ENCODE measurements around the gene WNT3A. TPM values are rescaled to one million over a fixed set of nuclear protein-coding genes. Genes with fewer than 3 reads are reported as not detected.

WNT3A gene
- total and polyA plus RNA-seq, 2 donors (not counting 3 experiments of a cell fraction or from before 2014, with no cell fraction given) = not detected

DNA sequence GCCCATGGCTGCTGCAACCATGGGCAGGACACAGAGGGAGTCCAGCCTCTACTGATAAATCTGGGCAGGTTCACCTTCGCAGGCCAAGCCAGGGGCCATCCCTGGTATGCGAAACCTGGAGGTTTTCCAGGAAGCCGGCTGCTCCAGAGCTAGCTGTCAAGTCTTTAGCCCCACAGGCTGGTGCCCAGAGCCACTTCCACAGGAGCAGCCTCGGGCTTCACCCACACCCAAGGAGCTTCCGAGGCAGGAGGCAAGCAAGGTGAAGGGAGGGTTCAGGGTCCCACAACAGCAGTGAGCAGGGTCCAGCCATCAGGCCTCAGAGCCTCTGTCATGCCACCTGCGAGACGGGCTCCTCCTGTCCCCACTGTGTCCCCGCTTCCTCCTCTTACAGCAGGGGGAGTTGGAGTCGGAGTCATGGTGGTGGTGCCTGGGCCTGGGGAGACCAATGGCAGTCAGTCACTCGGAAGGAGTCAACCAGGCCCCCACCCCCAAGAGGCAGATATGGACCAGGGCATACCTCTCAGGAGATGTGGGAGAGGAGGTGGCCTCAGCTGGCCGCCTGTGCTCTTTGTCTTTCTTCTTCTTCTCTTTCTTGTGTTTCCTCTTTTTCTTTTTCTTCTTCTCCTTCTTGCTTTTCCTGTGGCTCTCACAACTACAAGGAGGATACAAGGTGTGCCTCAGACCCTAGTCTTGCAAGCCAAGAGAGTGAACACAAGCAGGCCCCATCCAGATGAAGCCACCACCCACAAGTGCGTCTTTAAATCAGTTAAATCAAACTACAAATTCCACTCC, 94.2 kb downstream of the WNT3A start:
- peaks cover 10 to 34% of the 10 kb centered on the region in 2 experiments for H3K36me3 ChIP-seq (ENCODE audit: control insufficient read depth in 2 of 2, extremely low read depth in 1 of 2, insufficient read depth in 2 of 2, low read length in 2 of 2)
- H3K9me3 ChIP-seq (replicated peaks; ENCODE audit: control insufficient read depth, insufficient read depth, low read length) = no peaks in the 10 kb centered on the region
- no peak overlapping the region for H3K9ac ChIP-seq (replicated peaks; ENCODE audit: extremely low read depth, insufficient read depth, low read length)
- TF ChIP-seq FOS (IDR thresholded peaks at IDR 0.05; ENCODE audit: borderline replicate concordance, insufficient read depth, low read length) = no peak
- TF ChIP-seq POLR2AphosphoS5 (IDR thresholded peaks at IDR 0.05; ENCODE audit: insufficient read depth, low read depth, low read length) = peak; percentile 35
- BruUV-seq (replicated peaks) = TSS peak; percentile 68
- H3K79me2 ChIP-seq (ENCODE audit: control insufficient read depth, insufficient read depth, low read length) = peaks cover 44% of the 10 kb centered on the region
- H3K9me1 ChIP-seq (replicated peaks; ENCODE audit: control insufficient read depth, extremely low read depth, insufficient read depth, low read length) = no peaks in the 10 kb centered on the region
- intact Hi-C loops (cut with micrococcal nuclease) = no loop called here
- dilution Hi-C loops (cut with MboI; ENCODE audit: extremely low pct_ligation_motif_present, low sequenced_read_pairs) = no loop called here
- CTCF ChIA-PET = interaction anchor here (1.0 to 1.1 kb wide), 2 partner anchors 11 to 102 kb away, joined by 3 to 8 read pairs; no protein-coding TSS in a partner anchor
- no peak overlapping the region for H3K27ac ChIP-seq (ENCODE audit: insufficient read depth, low read depth, low read length)
- DNase-seq (ENCODE audit: low read depth, low spot score) = no peak
- H3K4me2 ChIP-seq (ENCODE audit: insufficient read depth, low read length) = no peak overlapping the region
- H4K20me1 ChIP-seq (replicated peaks; ENCODE audit: control insufficient read depth, extremely low read depth, insufficient read depth, low read length) = no peaks in the 10 kb centered on the region
- H3K4me1 ChIP-seq (ENCODE audit: control insufficient read depth, extremely low read depth, insufficient read depth, low read length) = peaks cover 10% of the 10 kb centered on the region
- no peak overlapping the region for H3K4me3 ChIP-seq (replicated peaks in 1 of 3; ENCODE audit: insufficient read depth in 1 of 3, low read depth in 1 of 3, low read length in 3 of 3)
- H3K27me3 ChIP-seq (ENCODE audit: control insufficient read depth in 2 of 2, insufficient read depth in 2 of 2, low read length in 2 of 2) = no peaks in the 10 kb centered on the region
- POLR2A ChIA-PET = no interaction called here
- H2AFZ ChIP-seq (ENCODE audit: low read depth, low read length) = no peak overlapping the region
- no peak for FAIRE-seq

DNA sequence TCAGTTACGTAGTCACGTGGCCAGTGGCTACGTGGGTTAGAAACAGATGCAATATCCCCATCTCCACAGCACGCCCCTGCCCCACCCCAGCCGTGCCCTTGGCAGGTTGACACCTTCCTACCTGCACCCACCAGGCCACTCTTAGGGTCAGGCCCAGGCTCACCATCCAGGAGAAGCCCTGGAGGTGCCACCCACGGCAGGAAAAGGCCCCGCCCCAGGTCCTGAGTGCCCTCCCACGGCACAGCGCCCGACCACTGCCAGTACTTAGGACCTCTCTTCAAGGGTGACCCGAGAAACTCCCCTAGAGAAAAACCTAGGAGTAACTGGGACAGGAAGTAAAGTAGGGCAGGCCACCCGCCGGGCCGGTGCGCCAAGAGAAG, 94.8 kb downstream of the WNT3A start:
- TF ChIP-seq GATA2 (IDR thresholded peaks at IDR 0.05; ENCODE audit: insufficient read depth, insufficient read length, low read depth, low read length) (no peak), POLR2A (IDR thresholded peaks at IDR 0.05; ENCODE audit: low read depth, low read length) (no peak), POLR2AphosphoS5 (IDR thresholded peaks at IDR 0.05; ENCODE audit: insufficient read depth, low read depth, low read length) (no peak), MYC (IDR thresholded peaks at IDR 0.05; ENCODE audit: low read depth, low read length) (no peak), JUN (IDR thresholded peaks at IDR 0.05; ENCODE audit: borderline replicate concordance, insufficient read depth, insufficient read length, low read depth) (no peak), EZH2 (IDR thresholded peaks at IDR 0.05; ENCODE audit: borderline replicate concordance, low read depth, low read length, severe bottlenecking) (no peak)
- TF ChIP-seq, protein P1, sequence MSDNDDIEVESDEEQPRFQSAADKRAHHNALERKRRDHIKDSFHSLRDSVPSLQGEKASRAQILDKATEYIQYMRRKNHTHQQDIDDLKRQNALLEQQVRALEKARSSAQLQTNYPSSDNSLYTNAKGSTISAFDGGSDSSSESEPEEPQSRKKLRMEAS (IDR thresholded peaks at IDR 0.05; ENCODE audit: insufficient read depth, insufficient read length) = no peak
- TF ChIP-seq, protein P2, sequence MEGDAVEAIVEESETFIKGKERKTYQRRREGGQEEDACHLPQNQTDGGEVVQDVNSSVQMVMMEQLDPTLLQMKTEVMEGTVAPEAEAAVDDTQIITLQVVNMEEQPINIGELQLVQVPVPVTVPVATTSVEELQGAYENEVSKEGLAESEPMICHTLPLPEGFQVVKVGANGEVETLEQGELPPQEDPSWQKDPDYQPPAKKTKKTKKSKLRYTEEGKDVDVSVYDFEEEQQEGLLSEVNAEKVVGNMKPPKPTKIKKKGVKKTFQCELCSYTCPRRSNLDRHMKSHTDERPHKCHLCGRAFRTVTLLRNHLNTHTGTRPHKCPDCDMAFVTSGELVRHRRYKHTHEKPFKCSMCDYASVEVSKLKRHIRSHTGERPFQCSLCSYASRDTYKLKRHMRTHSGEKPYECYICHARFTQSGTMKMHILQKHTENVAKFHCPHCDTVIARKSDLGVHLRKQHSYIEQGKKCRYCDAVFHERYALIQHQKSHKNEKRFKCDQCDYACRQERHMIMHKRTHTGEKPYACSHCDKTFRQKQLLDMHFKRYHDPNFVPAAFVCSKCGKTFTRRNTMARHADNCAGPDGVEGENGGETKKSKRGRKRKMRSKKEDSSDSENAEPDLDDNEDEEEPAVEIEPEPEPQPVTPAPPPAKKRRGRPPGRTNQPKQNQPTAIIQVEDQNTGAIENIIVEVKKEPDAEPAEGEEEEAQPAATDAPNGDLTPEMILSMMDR (IDR thresholded peaks at IDR 0.05; ENCODE audit: extremely low read depth in 1 of 2, insufficient read depth in 1 of 2, low read depth in 1 of 2, low read length in 2 of 2) = no peak
- Histone ChIP-seq H3K27ac (ENCODE audit: insufficient read depth, low read depth, low read length) (no peak overlapping the region), H3K9ac (replicated peaks; ENCODE audit: extremely low read depth, insufficient read depth, low read length) (no peak overlapping the region), H3K27me3 (ENCODE audit: control insufficient read depth in 2 of 2, insufficient read depth in 2 of 2, low read length in 2 of 2) (no peaks in the 10 kb centered on the region), H3K4me2 (ENCODE audit: insufficient read depth, low read length) (peak overlapping the region; percentile 69), H3K4me3 (replicated peaks in 1 of 3; ENCODE audit: insufficient read depth in 1 of 3, low read depth in 1 of 3, low read length in 3 of 3) (peak overlapping the region; percentile 45 to 53 (median 53)), H3K9me3 (replicated peaks; ENCODE audit: control insufficient read depth, insufficient read depth, low read length) (no peaks in the 10 kb centered on the region), H3K36me3 (ENCODE audit: control insufficient read depth in 2 of 2, extremely low read depth in 1 of 2, insufficient read depth in 2 of 2, low read length in 2 of 2) (peaks cover 10 to 36% of the 10 kb centered on the region in 2 experiments), H2AFZ (ENCODE audit: low read depth, low read length) (no peak overlapping the region), H4K20me1 (replicated peaks; ENCODE audit: control insufficient read depth, extremely low read depth, insufficient read depth, low read length) (no peaks in the 10 kb centered on the region), H3K4me1 (ENCODE audit: control insufficient read depth, extremely low read depth, insufficient read depth, low read length) (peaks cover 10% of the 10 kb centered on the region), H3K79me2 (ENCODE audit: control insufficient read depth, insufficient read depth, low read length) (peaks cover 38% of the 10 kb centered on the region), H3K9me1 (replicated peaks; ENCODE audit: control insufficient read depth, extremely low read depth, insufficient read depth, low read length) (no peaks in the 10 kb centered on the region)
- FAIRE-seq (no peak), DNase-seq (ENCODE audit: low read depth, low spot score) (no peak)
- intact Hi-C loops (cut with micrococcal nuclease) = no loop called here
- BruUV-seq (replicated peaks) = no TSS peak
- dilution Hi-C loops (cut with MboI; ENCODE audit: extremely low pct_ligation_motif_present, low sequenced_read_pairs) = no loop called here
- ChIA-PET POLR2A (no interaction called here), CTCF (interaction anchor here (0.7 to 1.1 kb wide), 6 partner anchors 9 to 102 kb away, joined by 3 to 12 read pairs (median 7); no protein-coding TSS in a partner anchor)

Data from endothelial cell of umbilical vein (primary cell).